Measurements from ENCODE around the gene CHD2. TPM values are rescaled to one million over a fixed set of nuclear protein-coding genes. Genes with fewer than 3 reads are reported as not detected.

Gene CHD2
- total RNA-seq, 1 donor from 2014 or later = 53.1 TPM

- ATAC-seq = no peak
- DNase-seq (ENCODE audit: low spot score) = no peak
Measured at GRCh38 chr15:92928225-92928750, 28.2 kb downstream of the CHD2 start.

GRCh38 chr15:92929002-92929401, 28.9 kb downstream of the CHD2 start:
- no peak for ATAC-seq
- DNase-seq (ENCODE audit: low spot score) = no peak

DNA sequence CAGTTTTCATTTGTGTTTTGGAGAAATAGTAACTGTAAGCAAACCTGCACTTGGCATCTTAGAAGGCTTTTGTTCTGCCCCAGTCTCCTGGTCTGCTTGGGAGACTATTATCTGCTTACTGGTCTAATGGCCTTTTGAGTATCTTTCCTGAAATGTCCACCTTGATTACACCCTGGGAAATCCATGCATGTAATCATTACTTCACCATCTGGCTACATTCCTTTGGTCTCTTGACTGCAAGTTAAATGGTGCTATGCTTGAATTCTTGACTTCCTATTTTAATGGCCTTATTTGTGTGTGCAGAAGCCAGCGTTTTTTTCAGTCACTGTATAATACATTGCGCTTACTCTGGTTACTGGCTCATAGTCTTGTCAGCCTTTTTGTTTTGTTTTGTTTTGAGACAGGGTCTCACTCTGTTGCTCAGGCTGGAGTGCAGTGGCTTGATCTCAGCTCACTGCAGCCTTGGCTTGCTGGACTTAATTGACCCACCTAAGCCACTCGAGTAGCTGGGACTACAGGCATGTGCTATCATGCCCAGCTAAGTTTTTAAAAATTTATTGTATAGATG, 30.0 kb downstream of the CHD2 start:
- ATAC-seq (no peak), DNase-seq (ENCODE audit: low spot score) (no peak)

DNA sequence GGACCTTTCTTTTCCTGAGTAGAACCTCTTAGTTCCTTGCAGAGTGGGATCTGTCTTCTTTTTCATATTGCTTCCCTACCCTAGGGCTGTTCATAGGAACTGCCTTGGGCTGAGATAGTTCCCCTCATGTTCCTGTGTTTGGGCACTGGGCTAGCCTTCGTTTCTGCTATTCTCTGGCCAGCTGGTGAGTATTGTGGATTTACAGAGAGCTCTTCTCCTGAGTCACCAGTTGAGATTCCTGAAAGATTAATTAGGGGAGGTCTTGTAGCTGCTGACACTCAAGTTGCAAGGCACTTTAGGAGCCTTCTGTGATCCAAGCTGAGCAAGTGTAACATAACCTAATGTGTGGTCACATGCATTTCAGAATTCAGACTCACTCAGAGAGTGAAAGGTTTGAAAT, 30.7 kb downstream of the CHD2 start:
- no peak for DNase-seq (ENCODE audit: low spot score)
- peak; percentile 25 for ATAC-seq

DNA sequence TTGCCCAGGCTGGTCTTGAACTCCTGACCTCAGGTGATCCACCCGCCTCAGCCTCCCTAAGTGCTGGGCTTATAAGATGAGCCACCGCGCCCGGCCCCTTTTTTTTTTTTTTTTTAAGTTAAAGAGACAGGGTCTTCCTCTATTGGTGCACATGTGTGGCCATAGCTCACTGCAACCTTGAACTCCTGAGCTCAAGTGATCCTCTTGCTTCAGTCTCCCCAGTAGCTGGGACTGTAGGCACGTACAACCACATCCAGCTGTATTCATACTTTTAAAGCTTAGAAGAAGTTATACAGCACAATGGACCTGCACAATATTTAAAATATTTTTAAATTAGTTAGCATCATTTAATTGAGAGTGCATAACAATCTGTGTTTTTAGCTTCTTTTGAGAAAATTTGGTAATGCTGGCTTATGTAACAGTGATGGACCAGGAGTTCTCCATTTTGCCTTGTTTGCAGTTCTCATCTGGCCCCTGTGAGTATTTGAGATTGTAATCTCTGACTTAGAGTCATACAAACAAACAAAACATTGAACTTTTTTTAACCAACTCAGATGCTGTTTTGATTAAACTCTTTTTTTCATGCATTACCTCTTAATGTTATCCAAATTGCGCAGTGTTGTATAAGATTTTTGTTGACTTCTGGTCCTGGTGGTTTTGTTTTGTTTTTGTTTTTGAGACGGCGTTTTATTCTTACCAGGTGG, 33.0 kb downstream of the CHD2 start:
- DNase-seq (ENCODE audit: low spot score) (no peak), ATAC-seq (peak; percentile 57)

DNA sequence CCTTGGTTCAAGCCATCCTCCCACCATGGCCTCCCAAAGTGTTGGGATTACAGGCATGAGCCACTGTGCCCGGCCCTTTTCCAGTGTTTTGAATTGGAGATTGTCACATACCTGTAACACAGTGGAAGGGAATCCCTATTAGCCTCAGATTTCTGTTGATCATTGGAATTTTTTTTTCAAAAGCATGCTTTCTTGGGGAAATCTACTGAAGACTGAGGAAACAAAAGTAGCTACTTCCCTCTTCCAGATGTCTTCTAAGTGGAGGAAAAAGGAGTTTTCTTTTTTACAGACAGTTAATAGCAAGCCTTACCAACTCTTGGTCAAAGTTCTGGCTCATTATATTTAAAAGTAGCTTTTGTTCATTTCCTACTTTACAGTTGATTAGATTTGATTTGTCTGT, 33.7 kb downstream of the CHD2 start:
- no peak for ATAC-seq
- DNase-seq (ENCODE audit: low spot score) = no peak

DNA sequence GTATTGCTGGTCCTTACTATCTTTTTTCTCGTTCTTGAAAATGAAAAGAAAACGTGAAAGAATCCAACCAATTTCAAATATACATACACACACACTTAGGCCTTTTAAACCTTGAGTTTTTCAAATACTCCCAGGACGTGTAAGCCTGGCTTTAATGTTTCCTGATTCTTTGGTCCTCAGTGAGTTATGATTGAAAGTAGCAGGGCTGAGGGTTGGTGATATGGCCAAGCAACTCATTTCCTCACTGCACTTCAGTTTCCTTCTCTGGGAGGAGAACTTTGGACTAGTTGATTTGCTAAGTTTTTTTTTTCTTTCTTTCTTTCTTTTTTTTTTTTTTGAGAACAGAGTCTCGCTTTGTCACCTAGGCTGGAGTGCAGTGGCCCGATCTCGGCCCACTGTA, 34.6 kb downstream of the CHD2 start:
- DNase-seq (ENCODE audit: low spot score) (no peak), ATAC-seq (no peak)

- DNase-seq (ENCODE audit: low spot score) (no peak), ATAC-seq (no peak)
Measured at GRCh38 chr15:92936138-92936537, 36.0 kb downstream of the CHD2 start.

DNA sequence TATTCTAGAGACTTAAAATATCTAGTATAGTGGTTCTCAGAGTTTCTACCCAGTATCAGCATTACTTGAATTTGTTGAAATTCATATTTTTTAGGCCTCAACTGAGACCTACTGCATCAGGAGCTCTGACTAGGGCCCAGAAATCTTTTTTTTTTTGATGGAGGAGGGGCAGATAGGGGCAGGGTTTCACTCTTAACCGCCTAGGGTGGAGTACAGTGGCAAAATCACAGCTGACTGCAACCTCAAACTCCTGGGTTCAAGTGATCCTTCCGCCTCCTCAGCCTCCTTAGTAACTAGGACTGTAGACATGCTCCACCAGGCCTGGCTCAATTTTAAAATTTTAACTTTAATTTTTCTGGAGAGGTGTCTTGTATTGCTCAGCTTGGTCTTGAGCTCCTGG, 36.6 kb downstream of the CHD2 start:
- DNase-seq (ENCODE audit: low spot score) (no peak), ATAC-seq (no peak)

GRCh38 chr15:92937901-92938300, 37.8 kb downstream of the CHD2 start:
- ATAC-seq (no peak), DNase-seq (ENCODE audit: low spot score) (no peak)

DNA sequence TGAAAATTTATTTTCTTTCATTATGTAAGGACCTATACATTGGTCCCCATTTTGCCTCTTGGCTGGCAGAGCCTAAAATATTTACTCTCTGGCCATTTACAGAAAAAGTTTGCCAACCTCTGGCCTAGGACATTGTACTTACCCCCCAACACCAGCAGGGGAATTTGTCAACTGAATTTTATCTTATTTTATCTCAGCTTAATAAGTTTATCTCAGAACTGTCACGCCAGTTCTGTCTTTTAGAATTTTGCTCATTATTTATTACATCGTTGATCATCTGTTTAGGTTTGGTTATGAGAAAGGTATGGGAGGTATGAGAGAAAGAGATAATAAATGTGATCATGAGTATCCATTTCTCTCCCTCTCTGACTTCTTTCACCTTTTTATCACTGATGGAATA, 38.3 kb downstream of the CHD2 start:
- ATAC-seq (peak; percentile 26), DNase-seq (ENCODE audit: low spot score) (no peak)

- DNase-seq (ENCODE audit: low spot score) (no peak), ATAC-seq (no peak)
Measured at GRCh38 chr15:92941668-92942067, 41.5 kb downstream of the CHD2 start.

- peak; percentile 20 for ATAC-seq
- no peak for DNase-seq (ENCODE audit: low spot score)
Measured at GRCh38 chr15:92942706-92943105, 42.6 kb downstream of the CHD2 start.

GRCh38 chr15:92943581-92943980, 43.5 kb downstream of the CHD2 start:
- ATAC-seq (no peak), DNase-seq (ENCODE audit: low spot score) (no peak)

- ATAC-seq = no peak
Measured at GRCh38 chr15:92944946-92945521, 44.9 kb downstream of the CHD2 start.

GRCh38 chr15:92947071-92947730, 47.1 kb downstream of the CHD2 start:
- ATAC-seq (no peak), DNase-seq (ENCODE audit: low spot score) (no peak)

More at GRCh38 chr15:92944946-92945521, 44.9 kb downstream of the CHD2 start:
- DNase-seq (ENCODE audit: low spot score) = no peak

DNA sequence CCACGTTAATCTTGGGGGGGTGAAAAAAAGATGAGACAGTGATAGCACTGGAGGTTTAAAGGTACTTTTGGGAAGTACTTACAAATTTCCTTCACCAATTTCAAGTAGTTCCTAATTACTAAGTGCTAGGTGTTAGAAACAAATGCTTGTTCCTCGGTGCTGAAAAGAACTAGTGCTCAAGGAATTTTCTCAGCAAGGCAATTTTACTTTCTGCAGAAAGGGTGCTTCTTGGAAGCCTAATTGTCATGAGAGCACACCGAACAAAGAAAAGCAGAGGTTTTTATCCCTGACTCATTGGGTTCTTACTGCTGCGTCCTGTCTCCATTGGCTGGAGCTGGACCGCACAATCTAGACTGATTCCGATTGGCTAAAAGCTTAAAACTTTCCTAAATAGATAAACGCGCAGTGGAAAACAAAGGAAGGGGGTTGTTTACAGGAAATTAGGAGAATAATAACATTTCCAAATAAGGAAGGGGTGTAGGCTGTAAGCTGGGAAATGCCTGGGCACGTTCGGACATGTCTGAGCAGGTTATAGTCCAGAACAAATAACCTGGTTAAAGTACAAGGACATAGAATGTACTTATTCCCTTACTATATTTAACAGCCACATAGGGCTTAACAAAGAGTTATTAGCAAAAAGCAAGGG, 49.6 kb downstream of the CHD2 start:
- ATAC-seq (peak; percentile 48), DNase-seq (ENCODE audit: low spot score) (no peak)

DNA sequence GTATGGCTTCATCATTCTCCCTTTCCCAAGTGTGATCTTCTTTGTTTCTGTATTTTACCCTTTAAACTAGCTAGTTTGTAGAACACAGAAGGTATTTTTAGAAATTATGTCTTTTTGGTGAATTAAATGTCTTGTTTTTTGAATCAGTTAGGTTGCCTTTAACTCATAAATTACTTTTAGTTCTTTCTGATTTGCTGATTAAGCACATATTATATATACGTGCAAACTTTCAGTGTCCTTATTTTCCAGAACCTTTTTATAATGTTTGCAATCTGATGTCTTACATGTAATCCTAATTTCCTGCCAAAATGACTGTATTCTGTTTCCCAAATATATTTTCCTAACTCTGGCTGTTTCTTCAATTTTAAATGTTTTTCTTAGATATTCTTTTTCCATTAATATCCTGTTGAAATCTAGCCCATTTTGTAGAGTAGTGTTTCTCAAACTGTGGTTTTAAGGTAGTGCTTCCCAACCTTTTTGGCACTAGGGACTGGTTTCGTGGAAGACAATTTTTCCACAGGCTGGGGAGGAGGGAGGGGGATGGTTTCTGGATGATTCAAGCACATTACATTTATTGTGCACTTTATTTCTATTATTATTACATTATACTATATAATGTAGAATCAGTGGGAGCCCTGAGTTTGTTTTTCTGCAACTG, 51.8 kb downstream of the CHD2 start:
- no peak for DNase-seq (ENCODE audit: low spot score)
- ATAC-seq = no peak

GRCh38 chr15:92952458-92952850, 52.3 kb downstream of the CHD2 start:
- DNase-seq (ENCODE audit: low spot score) (no peak), ATAC-seq (no peak)

DNA sequence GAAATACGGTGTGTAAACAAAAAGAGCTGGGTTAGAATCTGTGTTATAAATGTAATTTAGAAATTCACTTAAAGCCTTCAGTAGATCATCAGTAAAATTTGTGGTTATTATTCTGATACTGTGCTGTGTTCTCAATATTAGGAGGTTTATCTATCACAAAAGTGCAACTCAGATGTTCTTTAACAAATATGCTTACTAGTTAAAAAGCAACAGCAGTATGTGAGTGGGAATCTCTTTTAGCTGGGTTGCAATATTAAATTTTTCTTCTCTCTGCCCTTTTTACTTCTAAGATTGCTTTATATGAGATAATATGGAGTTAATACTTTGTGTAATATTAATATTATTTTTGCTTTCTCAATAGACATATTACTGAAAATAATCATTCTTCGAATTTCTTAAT, 53.4 kb downstream of the CHD2 start:
- no peak for DNase-seq (ENCODE audit: low spot score)
- ATAC-seq = no peak

- ATAC-seq = no peak
- DNase-seq (ENCODE audit: low spot score) = no peak
Measured at GRCh38 chr15:92954002-92954401, 53.9 kb downstream of the CHD2 start.

All from left lobe of liver (tissue), 2 donors.